ENCODE data around the gene TSSK1B.

GRCh38 chr5:113394658-113395057 lies 40.1 kb downstream of the TSSK1B start:
- TF ChIP-seq, protein P1, sequence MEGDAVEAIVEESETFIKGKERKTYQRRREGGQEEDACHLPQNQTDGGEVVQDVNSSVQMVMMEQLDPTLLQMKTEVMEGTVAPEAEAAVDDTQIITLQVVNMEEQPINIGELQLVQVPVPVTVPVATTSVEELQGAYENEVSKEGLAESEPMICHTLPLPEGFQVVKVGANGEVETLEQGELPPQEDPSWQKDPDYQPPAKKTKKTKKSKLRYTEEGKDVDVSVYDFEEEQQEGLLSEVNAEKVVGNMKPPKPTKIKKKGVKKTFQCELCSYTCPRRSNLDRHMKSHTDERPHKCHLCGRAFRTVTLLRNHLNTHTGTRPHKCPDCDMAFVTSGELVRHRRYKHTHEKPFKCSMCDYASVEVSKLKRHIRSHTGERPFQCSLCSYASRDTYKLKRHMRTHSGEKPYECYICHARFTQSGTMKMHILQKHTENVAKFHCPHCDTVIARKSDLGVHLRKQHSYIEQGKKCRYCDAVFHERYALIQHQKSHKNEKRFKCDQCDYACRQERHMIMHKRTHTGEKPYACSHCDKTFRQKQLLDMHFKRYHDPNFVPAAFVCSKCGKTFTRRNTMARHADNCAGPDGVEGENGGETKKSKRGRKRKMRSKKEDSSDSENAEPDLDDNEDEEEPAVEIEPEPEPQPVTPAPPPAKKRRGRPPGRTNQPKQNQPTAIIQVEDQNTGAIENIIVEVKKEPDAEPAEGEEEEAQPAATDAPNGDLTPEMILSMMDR (IDR thresholded peaks at IDR 0.05), result no peak
- no peak for TF ChIP-seq POLR2A (IDR thresholded peaks at IDR 0.05)

Measured in testis (tissue), 2 donors.